Astrocyte (in vitro differentiated cells and primary cell): ENCODE measurements around the gene SBF1. TPM values are rescaled to one million over a fixed set of nuclear protein-coding genes. Genes with fewer than 3 reads are reported as not detected.

Source experiments
- DNase-seq: peaks from one replicate; pipeline ENCODE4 v3.0.0-alpha.2; 2010; ENCODE audit warnings: low read depth
- FAIRE-seq: peaks from 2 replicates; lab custom pipeline; 2011; peaks lifted over from hg19 to GRCh38; lab: Jason Lieb, UNC
- H2AFZ ChIP-seq: 2 replicates; pipeline ENCODE4 v1.6.0; 2012; ENCODE audit warnings: low read depth, low read length, inconsistent platforms
- H3K27ac ChIP-seq: 2 replicates; pipeline ENCODE4 v1.5.1; 2011; ENCODE audit warnings: low read depth, low read length, inconsistent platforms
- H3K27me3 ChIP-seq: 2 replicates; pipeline ENCODE4 v1.6.0; 2011; ENCODE audit warnings: low read length, inconsistent platforms; ENCODE audit not compliant: insufficient read depth
- H3K36me3 ChIP-seq: 2 replicates; pipeline ENCODE4 v1.5.1; 2011; ENCODE audit warnings: low read length, inconsistent platforms; ENCODE audit not compliant: insufficient read depth
- H3K4me1 ChIP-seq: 2 replicates; pipeline ENCODE4 v1.5.1; 2011; ENCODE audit warnings: low read length, inconsistent platforms; ENCODE audit not compliant: insufficient read depth
- H3K4me2 ChIP-seq: 2 replicates; pipeline ENCODE4 v1.6.0; 2012; ENCODE audit warnings: low read length, inconsistent platforms
- H3K4me3 ChIP-seq: 2 replicates; pipeline ENCODE4 v1.5.1; 2011; ENCODE audit warnings: low read depth, mild to moderate bottlenecking, low read length, inconsistent platforms; ENCODE audit not compliant: insufficient read depth
- H3K79me2 ChIP-seq: 2 replicates; pipeline ENCODE4 v1.6.0; 2012; ENCODE audit warnings: mild to moderate bottlenecking, low read length, inconsistent platforms; ENCODE audit not compliant: insufficient read depth
- H3K9ac ChIP-seq: 2 replicates; pipeline ENCODE4 v1.6.0; 2012; ENCODE audit warnings: mild to moderate bottlenecking, low read length, inconsistent platforms
- H3K9me3 ChIP-seq: 2 replicates; pipeline ENCODE4 v1.5.1; 2012; ENCODE audit warnings: low read depth, mild to moderate bottlenecking, low read length, inconsistent platforms; ENCODE audit not compliant: insufficient read depth
- H4K20me1 ChIP-seq: 2 replicates; pipeline ENCODE4 v1.6.0; 2012; ENCODE audit warnings: low read length, inconsistent platforms; ENCODE audit not compliant: insufficient read depth
- H3K27ac Mint-ChIP-seq: one replicate; pipeline ENCODE4 v1.8.0; 2021; ENCODE audit warnings: mild to moderate bottlenecking, mixed read lengths; ENCODE audit not compliant: unreplicated experiment
- H3K27me3 Mint-ChIP-seq: one replicate; pipeline ENCODE4 v1.8.0; 2021; ENCODE audit warnings: low read depth, mixed read lengths; ENCODE audit not compliant: unreplicated experiment
- H3K36me3 Mint-ChIP-seq: one replicate; pipeline ENCODE4 v1.8.0; 2021; ENCODE audit warnings: low read depth, mixed read lengths; ENCODE audit not compliant: unreplicated experiment
- H3K4me1 Mint-ChIP-seq: one replicate; pipeline ENCODE4 v1.8.0; 2021; ENCODE audit warnings: low read depth, mixed read lengths; ENCODE audit not compliant: unreplicated experiment
- H3K4me3 Mint-ChIP-seq: one replicate; pipeline ENCODE4 v1.8.0; 2021; ENCODE audit warnings: mild to moderate bottlenecking, moderate library complexity, mixed read lengths; ENCODE audit not compliant: unreplicated experiment
- H3K9me3 Mint-ChIP-seq: one replicate; pipeline ENCODE4 v1.8.0; 2021; ENCODE audit warnings: mild to moderate bottlenecking, mixed read lengths; ENCODE audit not compliant: unreplicated experiment
- CTCF ChIP-seq: IDR thresholded peaks from 2 replicates; pipeline ENCODE4 v1.5.1; 2011; ENCODE audit warnings: low read depth, mild to moderate bottlenecking, inconsistent platforms, low read length, moderate library complexity; ENCODE audit not compliant: insufficient read depth
- EZH2 ChIP-seq: IDR thresholded peaks from 2 replicates; pipeline ENCODE4 v1.6.1; 2012; ENCODE audit warnings: mild to moderate bottlenecking, low read length, inconsistent platforms; ENCODE audit not compliant: insufficient read depth
- total RNA-seq: library from RNA; stranded (reverse); gene quantifications from 2 replicates; pipeline ENCODE4 v1.2.1, GENCODE V29; 2021

Gene SBF1
- total RNA-seq, 1 donor from 2014 or later: 75.4 TPM

- H3K27me3 Mint-ChIP-seq: no peaks in the 10 kb centered on the region
- Histone ChIP-seq H3K4me1 (no peaks in the 10 kb centered on the region), H3K36me3 (no peaks in the 10 kb centered on the region), H3K9me3 (no peaks in the 10 kb centered on the region), H3K9ac (no peak overlapping the region), H3K4me3 (no peak overlapping the region), H3K27me3 (no peaks in the 10 kb centered on the region), H2AFZ (no peak overlapping the region), H3K27ac (no peak overlapping the region), H3K4me2 (no peak overlapping the region), H4K20me1 (peaks cover 30% of the 10 kb centered on the region), H3K79me2 (peaks cover 48% of the 10 kb centered on the region)
- FAIRE-seq (no peak), DNase-seq (no peak)
- H3K27ac Mint-ChIP-seq: no peak overlapping the region
- H3K9me3 Mint-ChIP-seq: no peaks in the 10 kb centered on the region
- no peaks in the 10 kb centered on the region for H3K4me1 Mint-ChIP-seq
- H3K36me3 Mint-ChIP-seq: peaks cover 9% of the 10 kb centered on the region
- TF ChIP-seq CTCF (no peak), EZH2 (no peak)
- H3K4me3 Mint-ChIP-seq: no peak overlapping the region
Observed at GRCh38 chr22:50516891-50517290, 42.1 kb upstream of the SBF1 start.

- H3K36me3 ChIP-seq: no peaks in the 10 kb centered on the region
- H3K9me3 ChIP-seq: no peaks in the 10 kb centered on the region
- Mint-ChIP-seq H3K36me3 (peaks cover 9% of the 10 kb centered on the region), H3K9me3 (no peaks in the 10 kb centered on the region), H3K27ac (no peak overlapping the region), H3K4me1 (no peaks in the 10 kb centered on the region), H3K4me3 (no peak overlapping the region), H3K27me3 (no peaks in the 10 kb centered on the region)
- no peak for DNase-seq
- no peaks in the 10 kb centered on the region for H3K4me1 ChIP-seq
- H3K27ac ChIP-seq: no peak overlapping the region
- no peak for TF ChIP-seq EZH2
- TF ChIP-seq CTCF: no peak
- no peaks in the 10 kb centered on the region for H3K27me3 ChIP-seq
- H3K4me2 ChIP-seq: no peak overlapping the region
- no peak overlapping the region for H2AFZ ChIP-seq
- no peak overlapping the region for H3K9ac ChIP-seq
- no peak overlapping the region for H3K4me3 ChIP-seq
- peaks cover 30% of the 10 kb centered on the region for H4K20me1 ChIP-seq
- peaks cover 49% of the 10 kb centered on the region for H3K79me2 ChIP-seq
- FAIRE-seq: no peak
Observed at GRCh38 chr22:50516068-50516467, 41.2 kb upstream of the SBF1 start.

- Mint-ChIP-seq H3K4me3 (no peak overlapping the region), H3K36me3 (peaks cover 9% of the 10 kb centered on the region), H3K27ac (no peak overlapping the region), H3K4me1 (peaks cover 2% of the 10 kb centered on the region), H3K9me3 (no peaks in the 10 kb centered on the region), H3K27me3 (no peaks in the 10 kb centered on the region)
- Histone ChIP-seq H3K4me1 (peaks cover 10% of the 10 kb centered on the region), H3K4me3 (no peak overlapping the region), H3K79me2 (peaks cover 73% of the 10 kb centered on the region), H3K27ac (no peak overlapping the region), H4K20me1 (peaks cover 30% of the 10 kb centered on the region), H3K4me2 (no peak overlapping the region), H2AFZ (no peak overlapping the region), H3K36me3 (no peaks in the 10 kb centered on the region), H3K9ac (no peak overlapping the region), H3K9me3 (no peaks in the 10 kb centered on the region), H3K27me3 (no peaks in the 10 kb centered on the region)
- DNase-seq (no peak), FAIRE-seq (no peak)
- TF ChIP-seq EZH2: no peak
- TF ChIP-seq CTCF: no peak
Observed at GRCh38 chr22:50513175-50513574, 38.3 kb upstream of the SBF1 start.
